Measurements from ENCODE around the gene DRD3.

DNA sequence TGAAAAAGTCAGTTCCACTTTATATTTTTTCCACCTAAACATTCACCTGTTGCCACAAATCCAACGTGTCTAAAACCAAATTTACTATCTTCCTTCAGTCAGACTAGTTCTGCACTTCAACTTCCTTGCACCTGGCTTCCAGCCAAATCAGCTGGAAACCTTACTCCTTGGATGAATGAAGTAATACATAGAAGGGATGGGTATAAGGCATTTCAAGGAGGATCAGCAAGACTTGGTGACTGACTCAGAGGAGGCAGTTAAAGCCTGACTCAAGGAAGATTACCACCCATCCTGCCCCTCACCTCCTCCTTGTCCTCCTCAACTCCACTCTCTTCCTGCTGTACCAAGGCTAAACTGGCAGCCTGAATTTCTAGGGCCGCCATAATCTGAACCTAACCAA lies 85.3 kb downstream of the DRD3 start:
- TF ChIP-seq, protein P1, sequence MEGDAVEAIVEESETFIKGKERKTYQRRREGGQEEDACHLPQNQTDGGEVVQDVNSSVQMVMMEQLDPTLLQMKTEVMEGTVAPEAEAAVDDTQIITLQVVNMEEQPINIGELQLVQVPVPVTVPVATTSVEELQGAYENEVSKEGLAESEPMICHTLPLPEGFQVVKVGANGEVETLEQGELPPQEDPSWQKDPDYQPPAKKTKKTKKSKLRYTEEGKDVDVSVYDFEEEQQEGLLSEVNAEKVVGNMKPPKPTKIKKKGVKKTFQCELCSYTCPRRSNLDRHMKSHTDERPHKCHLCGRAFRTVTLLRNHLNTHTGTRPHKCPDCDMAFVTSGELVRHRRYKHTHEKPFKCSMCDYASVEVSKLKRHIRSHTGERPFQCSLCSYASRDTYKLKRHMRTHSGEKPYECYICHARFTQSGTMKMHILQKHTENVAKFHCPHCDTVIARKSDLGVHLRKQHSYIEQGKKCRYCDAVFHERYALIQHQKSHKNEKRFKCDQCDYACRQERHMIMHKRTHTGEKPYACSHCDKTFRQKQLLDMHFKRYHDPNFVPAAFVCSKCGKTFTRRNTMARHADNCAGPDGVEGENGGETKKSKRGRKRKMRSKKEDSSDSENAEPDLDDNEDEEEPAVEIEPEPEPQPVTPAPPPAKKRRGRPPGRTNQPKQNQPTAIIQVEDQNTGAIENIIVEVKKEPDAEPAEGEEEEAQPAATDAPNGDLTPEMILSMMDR (conservative IDR thresholded peaks at IDR 0.05; ENCODE audit: low read length): no peak
- TF ChIP-seq EZH2phosphoT487 (IDR thresholded peaks at IDR 0.05; ENCODE audit: borderline replicate concordance, low read depth, low read length): no peak
